ENCODE data around the gene PLA2G4E. TPM values are rescaled to one million over a fixed set of nuclear protein-coding genes. Genes with fewer than 3 reads are reported as not detected.

The PLA2G4E gene
- total and polyA plus RNA-seq, 2 of the 13 experiments (the other 11 are each of a cell fraction or from before 2014, with no cell fraction given), result not detected

DNA sequence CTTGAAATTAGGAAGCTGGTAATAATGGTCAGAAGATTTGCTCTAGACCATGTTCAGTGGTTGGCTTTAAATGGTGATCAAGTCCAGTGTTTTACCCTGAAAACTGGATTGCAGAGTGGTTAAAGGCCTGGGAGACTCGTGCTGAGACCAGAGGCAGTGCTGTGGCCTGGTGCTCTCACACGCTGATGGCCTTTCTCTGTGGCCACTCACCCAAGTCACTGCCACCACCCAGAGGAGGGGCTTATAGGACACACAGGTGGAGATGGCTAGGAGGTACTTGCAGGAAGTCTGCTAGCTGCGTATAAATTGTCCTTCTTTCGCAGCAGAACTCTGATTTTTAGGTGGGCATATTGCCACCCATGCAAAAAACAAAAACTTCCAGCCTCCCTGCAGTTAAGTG is 42.3 kb downstream of the PLA2G4E start:
- TF ChIP-seq IRX3 (CRISPR knock-in tag; IDR thresholded peaks at IDR 0.05; ENCODE audit: borderline replicate concordance, low read depth) (no peak), PHF5A (CRISPR knock-in tag; IDR thresholded peaks at IDR 0.05; ENCODE audit: low read depth, unreplicated experiment) (no peak), SSRP1 (CRISPR knock-in tag; IDR thresholded peaks at IDR 0.05) (no peak), BRD4 (CRISPR knock-in tag; IDR thresholded peaks at IDR 0.05) (no peak), TBP (CRISPR knock-in tag; IDR thresholded peaks at IDR 0.05) (no peak), ISX (CRISPR knock-in tag; conservative IDR thresholded peaks at IDR 0.05) (no peak)
- TF ChIP-seq, protein P1, sequence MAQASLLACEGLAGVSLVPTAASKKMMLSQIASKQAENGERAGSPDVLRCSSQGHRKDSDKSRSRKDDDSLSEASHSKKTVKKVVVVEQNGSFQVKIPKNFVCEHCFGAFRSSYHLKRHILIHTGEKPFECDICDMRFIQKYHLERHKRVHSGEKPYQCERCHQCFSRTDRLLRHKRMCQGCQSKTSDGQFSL (CRISPR knock-in tag; IDR thresholded peaks at IDR 0.05), result no peak
- TF ChIP-seq, protein P2, sequence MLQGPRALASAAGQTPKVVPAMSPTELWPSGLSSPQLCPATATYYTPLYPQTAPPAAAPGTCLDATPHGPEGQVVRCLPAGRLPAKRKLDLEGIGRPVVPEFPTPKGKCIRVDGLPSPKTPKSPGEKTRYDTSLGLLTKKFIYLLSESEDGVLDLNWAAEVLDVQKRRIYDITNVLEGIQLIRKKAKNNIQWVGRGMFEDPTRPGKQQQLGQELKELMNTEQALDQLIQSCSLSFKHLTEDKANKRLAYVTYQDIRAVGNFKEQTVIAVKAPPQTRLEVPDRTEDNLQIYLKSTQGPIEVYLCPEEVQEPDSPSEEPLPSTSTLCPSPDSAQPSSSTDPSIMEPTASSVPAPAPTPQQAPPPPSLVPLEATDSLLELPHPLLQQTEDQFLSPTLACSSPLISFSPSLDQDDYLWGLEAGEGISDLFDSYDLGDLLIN (CRISPR knock-in tag; IDR thresholded peaks at IDR 0.05; ENCODE audit: borderline replicate concordance), result no peak
- intact Hi-C loops (cut with micrococcal nuclease; ENCODE audit: unreplicated experiment), result no loop called here
- FAIRE-seq, result no peak
- DNase-seq (ENCODE audit: low spot score), result no peak
- POLR2A ChIA-PET, result no interaction called here
- H3K27ac ChIP-seq (ENCODE audit: extremely low read length, insufficient read depth, low read length), result no peak overlapping the region
- CTCF ChIA-PET (ENCODE audit: low intra/inter-chr PET ratio, low total read pairs), result no interaction called here
- H3K4me1 ChIP-seq (ENCODE audit: insufficient read depth, low read length), result peaks cover 14% of the 10 kb centered on the region
- no peaks in the 10 kb centered on the region for H3K79me2 ChIP-seq (ENCODE audit: insufficient read depth, low read length)
- no peak overlapping the region for H3K4me2 ChIP-seq (ENCODE audit: low read depth, low read length)
- in situ Hi-C loops (cut with HindIII; ENCODE audit: extremely low pct_ligation_motif_present, low pct_unique_long_range_greater_than_20kb), result no loop called here
- no peaks in the 10 kb centered on the region for H3K9me3 ChIP-seq (ENCODE audit: low read length)
- H3K27me3 ChIP-seq (ENCODE audit: control insufficient read depth in 1 of 2, insufficient read depth in 2 of 2, low read length in 2 of 2), result peaks cover 0 to 25% of the 10 kb centered on the region in 2 experiments; a peak in 4 of 5 replicates
- no peaks in the 10 kb centered on the region for H3K36me3 ChIP-seq (replicated peaks in 1 of 2; ENCODE audit: control insufficient read depth in 1 of 2, insufficient read depth in 2 of 2, low read length in 2 of 2)
- 48% methylated on average over 4 of the region's 4 CpGs for WGBS (ENCODE audit: low lambda C conversion rate)
- peak; percentile 50; the same call in 2 of the 3 replicates for ATAC-seq
- H2AFZ ChIP-seq (ENCODE audit: low read length), result no peak overlapping the region
- no peak overlapping the region for H3K4me3 ChIP-seq (replicated peaks in 1 of 3; ENCODE audit: insufficient read depth in 1 of 3, low read depth in 2 of 3, low read length in 3 of 3)
- no TSS peak for BruUV-seq (replicated peaks)
- no peaks in the 10 kb centered on the region for H4K20me1 ChIP-seq (ENCODE audit: insufficient read depth, low read length)
- no peak overlapping the region for H3K9ac ChIP-seq (ENCODE audit: insufficient read depth, low read depth, low read length)

Measured in HepG2 (cell line).